Measurements from ENCODE around the gene NAA35.

The NAA35 gene

DNA sequence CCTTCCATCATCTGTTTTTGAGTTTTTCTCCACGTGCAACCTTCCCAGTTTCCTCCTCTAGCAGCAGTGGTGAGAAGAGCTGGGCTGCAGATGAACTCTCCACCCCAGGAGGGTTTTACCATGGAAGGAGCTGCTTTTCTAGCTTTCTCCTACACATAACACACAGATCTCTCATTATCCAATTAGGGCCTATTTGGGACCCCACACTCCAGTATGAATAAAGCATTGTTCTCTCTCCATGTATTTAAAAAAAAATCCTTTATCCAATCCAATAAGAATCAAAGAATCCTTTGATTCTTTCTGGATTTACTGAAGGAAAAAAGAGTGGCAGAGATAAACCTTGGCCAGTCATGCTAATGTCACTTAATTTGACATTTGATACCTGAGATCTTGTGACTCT is 31.6 kb upstream of the NAA35 start:
- H3K27me3 ChIP-seq (ENCODE audit: insufficient read depth, poor library complexity, severe bottlenecking) = no peaks in the 10 kb centered on the region
- H3K27ac ChIP-seq (replicated peaks) = no peak overlapping the region
- no peak for TF ChIP-seq POLR2AphosphoS5 (IDR thresholded peaks at IDR 0.05; ENCODE audit: low read depth)
- TF ChIP-seq CTCF (IDR thresholded peaks at IDR 0.05; ENCODE audit: insufficient read depth, low read length) = no peak
- no peak for TF ChIP-seq SPI1 (IDR thresholded peaks at IDR 0.05; ENCODE audit: borderline replicate concordance, low read depth)
- TF ChIP-seq GABPA (IDR thresholded peaks at IDR 0.05; ENCODE audit: low read depth) = no peak
- TF ChIP-seq REST (IDR thresholded peaks at IDR 0.05; ENCODE audit: insufficient replicate concordance, low read depth) = no peak
- no peak overlapping the region for H3K4me3 ChIP-seq (replicated peaks; ENCODE audit: insufficient read depth, low read length)
- no peak for DNase-seq (ENCODE audit: low read depth in 1 of 2, low spot score in 1 of 2)

- H3K27ac ChIP-seq (replicated peaks) = no peak overlapping the region
- no peak overlapping the region for H3K4me3 ChIP-seq (replicated peaks; ENCODE audit: insufficient read depth, low read length)
- TF ChIP-seq REST (IDR thresholded peaks at IDR 0.05; ENCODE audit: insufficient replicate concordance, low read depth) (no peak), GABPA (IDR thresholded peaks at IDR 0.05; ENCODE audit: low read depth) (no peak), CTCF (IDR thresholded peaks at IDR 0.05; ENCODE audit: insufficient read depth, low read length) (no peak), POLR2AphosphoS5 (IDR thresholded peaks at IDR 0.05; ENCODE audit: low read depth) (no peak), SPI1 (IDR thresholded peaks at IDR 0.05; ENCODE audit: borderline replicate concordance, low read depth) (no peak)
- DNase-seq (ENCODE audit: low read depth in 1 of 2, low spot score in 1 of 2) = no peak
- H3K27me3 ChIP-seq (ENCODE audit: insufficient read depth, poor library complexity, severe bottlenecking) = no peaks in the 10 kb centered on the region
Measured at GRCh38 chr9:85914108-85914507, 26.8 kb upstream of the NAA35 start.

DNA sequence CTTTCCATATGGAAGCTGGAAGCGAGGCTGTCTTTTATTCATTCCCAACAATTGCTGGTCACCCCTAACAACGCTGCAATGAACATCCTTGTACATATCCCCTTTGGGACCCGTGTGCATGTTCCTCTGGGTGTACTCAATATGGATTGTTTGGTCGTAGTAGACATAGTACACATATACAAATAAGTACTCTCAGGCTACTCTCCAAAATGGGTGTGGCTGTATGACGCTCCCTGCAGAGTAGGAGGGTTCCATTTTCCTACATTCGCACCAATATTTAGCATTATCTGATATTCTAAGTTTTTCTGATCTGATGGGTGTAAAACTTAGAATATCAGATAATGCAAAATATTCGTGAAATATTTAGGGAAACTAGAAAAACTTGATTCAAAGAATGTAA is 23.2 kb upstream of the NAA35 start:
- Histone ChIP-seq H3K27ac (replicated peaks) (no peak overlapping the region), H3K4me3 (replicated peaks; ENCODE audit: insufficient read depth, low read length) (no peak overlapping the region), H3K27me3 (ENCODE audit: insufficient read depth, poor library complexity, severe bottlenecking) (no peaks in the 10 kb centered on the region)
- no peak for DNase-seq (ENCODE audit: low read depth in 1 of 2, low spot score in 1 of 2)
- TF ChIP-seq REST (IDR thresholded peaks at IDR 0.05; ENCODE audit: insufficient replicate concordance, low read depth) (no peak), GABPA (IDR thresholded peaks at IDR 0.05; ENCODE audit: low read depth) (no peak), CTCF (IDR thresholded peaks at IDR 0.05; ENCODE audit: insufficient read depth, low read length) (no peak), SPI1 (IDR thresholded peaks at IDR 0.05; ENCODE audit: borderline replicate concordance, low read depth) (no peak), POLR2AphosphoS5 (IDR thresholded peaks at IDR 0.05; ENCODE audit: low read depth) (no peak)

Data from HL-60 (cell line).